ENCODE results near the gene SYT13. TPM values are rescaled to one million over a fixed set of nuclear protein-coding genes. Genes with fewer than 3 reads are reported as not detected.
"Not testable (repeated sequence)": the region's sequence is repeated elsewhere in the genome, so short reads cannot be mapped to it uniquely, and the experiment has no call there.

SYT13 gene
- total RNA-seq, 1 donor from 2014 or later, result 0.30 TPM

GRCh38 chr11:45274206-45274605 is 11.9 kb downstream of the SYT13 start:
- no peak for DNase-seq

DNA sequence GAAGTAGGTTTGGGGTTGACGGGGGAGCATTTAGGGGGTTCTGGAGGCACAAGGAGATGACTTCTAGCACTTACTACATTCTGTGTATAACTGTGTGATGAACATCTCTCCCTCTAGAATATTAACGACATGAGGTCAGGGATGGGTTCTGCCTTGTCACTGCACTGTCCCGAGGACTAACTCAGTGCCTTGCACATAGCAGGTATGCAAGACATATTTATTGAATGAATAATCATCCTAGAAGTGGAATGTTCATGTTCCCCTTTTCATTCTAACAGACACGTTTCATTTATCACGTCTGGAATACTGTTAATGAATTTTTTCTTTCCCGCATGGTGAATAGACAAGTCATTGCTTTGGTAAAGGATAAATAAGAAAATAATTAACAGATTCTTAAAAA is 12.6 kb downstream of the SYT13 start:
- no peak for DNase-seq

DNA sequence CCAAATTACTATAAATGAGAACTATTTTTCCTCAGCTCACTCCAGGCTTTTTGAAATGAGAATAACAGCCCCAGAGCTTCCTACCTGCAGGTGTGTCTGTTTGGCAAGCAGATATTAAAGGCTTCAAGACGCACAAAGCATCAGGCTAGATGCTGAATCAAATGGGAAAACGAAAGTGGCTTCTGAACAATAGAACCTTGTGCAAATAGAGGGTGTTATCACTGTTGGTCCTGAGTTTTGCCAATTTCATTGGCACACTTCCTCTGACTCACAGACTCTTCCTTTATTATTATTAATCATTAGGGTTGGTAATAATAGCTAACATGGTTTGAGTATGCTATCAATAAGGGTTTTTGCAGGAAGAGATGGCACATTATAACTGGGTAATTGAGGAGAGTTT is 13.4 kb downstream of the SYT13 start:
- DNase-seq, result no peak

DNA sequence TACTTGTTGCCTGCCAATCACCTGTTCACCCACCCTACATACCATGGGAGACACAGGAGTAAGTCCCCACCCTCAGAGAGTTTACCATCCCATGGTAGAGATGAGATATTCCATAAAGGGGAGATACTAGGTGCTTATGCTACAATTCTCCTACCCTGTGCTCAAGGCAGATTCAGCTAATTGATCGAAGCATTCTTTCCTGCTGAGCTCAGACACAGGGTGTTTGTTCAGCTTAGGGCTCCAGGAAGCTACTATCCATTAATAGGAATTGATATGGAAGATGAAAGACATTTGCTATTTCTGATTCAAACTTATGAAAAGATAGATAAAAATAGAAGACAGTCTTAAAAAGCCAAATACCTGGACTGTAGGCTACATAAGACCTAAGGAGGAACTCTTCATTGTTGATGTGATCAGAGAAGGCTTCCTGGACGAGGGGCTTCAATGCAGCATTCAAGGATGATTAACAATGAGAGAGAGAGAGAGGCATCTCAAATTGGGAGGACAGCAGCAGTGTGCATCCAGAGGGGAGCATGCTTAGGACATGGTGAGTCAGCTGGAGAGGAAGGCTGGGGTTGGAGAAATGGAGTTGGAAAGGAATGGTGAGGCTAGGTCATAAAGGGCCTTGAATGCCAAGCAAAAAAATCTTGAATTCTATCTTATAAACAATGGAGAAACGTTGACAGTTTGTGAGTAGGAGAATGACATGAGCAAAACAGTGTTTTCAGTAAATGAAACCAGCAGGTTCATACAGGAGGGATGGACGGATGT is 15.0 kb downstream of the SYT13 start:
- no peak for DNase-seq

- no peak for DNase-seq
Observed at GRCh38 chr11:45269678-45270077, 16.5 kb downstream of the SYT13 start.

- DNase-seq, result no peak
Observed at GRCh38 chr11:45267652-45268299, 18.4 kb downstream of the SYT13 start.

- no peak for DNase-seq
Observed at GRCh38 chr11:45267052-45267451, 19.1 kb downstream of the SYT13 start.

DNA sequence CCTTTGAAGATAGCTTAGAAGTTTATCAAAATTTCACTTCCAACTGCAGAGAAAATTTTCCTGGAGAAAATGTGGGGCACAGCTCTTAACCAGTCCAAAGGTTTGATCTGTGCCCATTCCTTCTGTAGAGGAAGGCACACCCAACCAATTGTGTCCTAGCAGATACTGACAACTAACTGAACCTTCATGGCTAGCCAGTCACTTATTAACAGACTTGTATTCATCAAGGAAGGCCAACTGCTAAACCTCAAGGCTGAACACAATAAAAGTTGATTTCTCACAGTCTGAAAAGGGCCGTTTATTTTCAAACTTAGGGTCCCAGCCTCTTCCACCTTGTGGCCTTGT is 19.5 kb downstream of the SYT13 start:
- DNase-seq, result no peak

DNA sequence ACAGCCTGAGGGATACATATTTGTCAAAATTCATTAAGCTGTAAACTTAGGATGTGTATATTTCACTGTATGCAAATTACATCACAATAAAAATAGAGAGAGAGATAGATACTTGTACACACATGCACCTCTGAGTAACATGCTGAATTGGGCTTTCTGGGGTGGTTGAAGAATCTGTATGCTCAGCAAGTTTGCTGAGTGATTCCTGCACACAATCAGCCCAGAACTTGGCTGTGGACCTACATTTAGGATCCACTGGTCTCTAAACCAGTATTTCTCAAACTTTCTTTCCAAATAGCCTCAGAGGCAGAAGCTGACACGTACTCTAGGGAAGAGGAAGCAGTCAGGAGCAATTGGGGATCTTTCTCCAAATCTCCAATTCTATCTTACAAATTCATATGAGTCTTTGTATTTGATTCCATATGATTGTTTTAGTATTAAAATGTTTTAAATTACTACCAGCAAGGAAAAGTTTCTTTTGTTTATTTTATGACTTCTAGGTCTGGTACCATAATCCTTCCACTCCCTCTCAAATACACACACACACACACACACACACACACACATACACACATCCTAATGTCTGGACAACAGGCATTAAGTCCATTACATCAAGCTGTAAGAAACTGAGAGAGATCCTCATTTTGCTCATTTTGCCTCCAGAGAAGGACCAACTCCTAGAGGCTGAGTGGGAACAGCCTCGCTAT is 20.0 kb downstream of the SYT13 start:
- DNase-seq, result no peak

- no peak for DNase-seq
Observed at GRCh38 chr11:45264839-45265515, 21.2 kb downstream of the SYT13 start.

- no peak for DNase-seq
Observed at GRCh38 chr11:45263773-45264172, 22.4 kb downstream of the SYT13 start.

DNA sequence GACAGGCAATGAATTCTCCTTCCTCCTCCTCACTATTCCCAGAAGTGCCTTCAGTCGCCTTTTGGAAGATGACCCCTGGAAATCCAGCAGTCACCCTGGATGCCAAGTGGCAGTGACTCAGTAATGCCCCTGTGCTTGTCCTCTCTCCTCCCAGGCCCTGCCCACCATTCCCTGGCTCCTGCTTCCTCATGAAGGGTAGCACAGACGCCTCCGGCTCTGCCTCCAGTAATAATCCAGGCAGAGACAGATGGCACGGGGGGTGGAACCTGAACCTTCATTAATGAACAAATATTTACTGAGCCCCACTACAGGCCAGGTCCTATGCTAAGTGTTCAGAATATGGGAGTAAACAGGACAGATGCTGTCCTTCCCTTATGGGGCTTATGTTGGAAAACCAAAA is 23.2 kb downstream of the SYT13 start:
- no peak for DNase-seq

GRCh38 chr11:45260071-45260470 is 26.1 kb downstream of the SYT13 start:
- no peak for DNase-seq

DNA sequence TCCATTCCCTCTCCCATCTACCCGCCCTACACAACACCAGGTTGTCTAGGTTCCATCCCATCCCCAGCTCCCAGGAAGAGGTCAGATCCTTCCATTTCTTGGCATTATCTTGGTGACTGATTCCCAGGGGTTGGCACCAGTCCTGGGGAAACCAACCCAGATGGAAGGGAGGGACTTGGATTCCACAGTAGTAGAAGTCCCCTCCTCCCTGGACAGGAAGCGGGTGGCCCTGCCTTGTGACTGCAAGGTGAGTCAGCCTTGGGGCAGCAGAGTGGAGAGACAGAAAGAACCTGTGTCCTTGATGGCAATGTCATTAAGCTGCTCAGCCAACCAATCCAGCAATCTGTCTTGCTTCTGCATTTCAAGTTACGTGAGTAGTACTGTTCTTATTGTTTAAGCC is 26.5 kb downstream of the SYT13 start:
- no peak for DNase-seq

- no peak for DNase-seq
Observed at GRCh38 chr11:45258982-45259530, 27.1 kb downstream of the SYT13 start.

DNA sequence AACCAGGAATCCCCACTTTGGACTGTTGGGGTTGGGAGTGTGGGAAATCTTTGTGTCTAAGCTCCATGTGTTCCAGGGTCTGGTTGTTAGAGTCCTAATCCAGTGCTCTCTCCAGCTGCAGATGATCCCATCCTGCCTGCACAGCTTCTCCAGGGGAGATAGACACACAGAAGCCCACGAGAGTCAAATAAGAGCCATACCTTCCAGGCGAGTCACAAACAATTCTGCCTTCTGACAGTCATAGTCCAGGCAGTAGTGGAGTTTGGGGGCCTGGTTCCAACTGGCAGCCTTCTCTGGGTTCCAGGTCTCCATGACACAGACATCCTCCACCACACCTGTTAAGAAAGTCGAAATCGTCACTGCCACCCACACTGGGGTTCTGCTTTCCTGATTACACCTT is 32.1 kb downstream of the SYT13 start:
- DNase-seq, result no peak

- no peak for DNase-seq
Observed at GRCh38 chr11:45253640-45254039, 32.5 kb downstream of the SYT13 start.

DNA sequence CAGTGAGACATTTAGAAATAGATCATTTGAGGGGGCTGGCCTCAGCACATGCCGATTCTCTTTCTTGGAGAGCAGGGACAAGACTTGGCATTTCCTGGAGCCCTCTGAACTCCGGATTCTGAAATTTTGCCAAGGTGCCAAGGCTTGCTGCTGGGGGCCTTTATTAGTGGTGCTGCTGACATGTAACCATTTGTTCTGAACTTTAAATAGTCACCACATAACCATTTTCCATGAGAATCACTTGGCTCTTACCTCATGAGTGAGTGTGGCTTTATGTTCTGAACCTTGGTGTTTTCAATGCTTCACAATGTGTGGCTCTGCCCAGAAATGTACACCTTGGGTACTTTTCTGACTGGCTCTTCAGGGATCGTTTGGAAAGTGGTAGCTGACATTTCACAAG is 33.3 kb downstream of the SYT13 start:
- no peak for DNase-seq

DNA sequence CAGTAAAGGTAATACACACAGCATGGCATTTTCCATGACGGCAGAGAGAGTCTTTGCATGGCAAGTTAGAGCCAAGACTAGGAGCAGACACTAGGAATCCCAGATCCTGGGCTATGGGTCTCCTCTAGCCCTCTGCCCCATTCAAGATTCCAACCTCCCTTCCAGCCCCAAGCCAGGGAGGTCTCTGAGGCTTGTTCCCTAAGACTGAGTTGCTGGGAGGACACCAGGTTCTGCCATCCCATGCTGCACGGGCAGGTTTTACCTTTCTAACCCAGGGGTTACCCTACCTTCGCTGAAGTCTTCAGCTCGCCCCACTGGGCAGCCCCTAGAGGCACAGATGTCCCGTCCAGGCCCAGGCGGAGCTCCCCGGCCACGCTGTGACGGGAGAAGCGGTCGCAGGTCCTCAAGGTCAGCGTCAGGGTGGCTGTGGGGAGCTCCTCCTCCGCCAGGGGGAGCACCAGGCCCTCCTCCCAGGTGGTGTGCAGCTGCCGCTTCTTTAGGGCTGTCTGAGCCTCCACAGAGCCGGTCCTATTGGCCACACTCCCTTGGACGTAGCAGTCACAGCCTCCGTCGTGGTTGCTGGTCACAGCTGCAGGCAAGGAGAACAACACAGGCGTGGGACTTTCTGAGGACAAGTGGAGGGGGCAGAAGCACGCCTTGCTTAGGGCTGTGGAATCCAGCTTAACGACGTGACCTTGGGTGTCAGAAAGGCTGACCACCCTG is 33.8 kb downstream of the SYT13 start:
- DNase-seq, result no peak

DNA sequence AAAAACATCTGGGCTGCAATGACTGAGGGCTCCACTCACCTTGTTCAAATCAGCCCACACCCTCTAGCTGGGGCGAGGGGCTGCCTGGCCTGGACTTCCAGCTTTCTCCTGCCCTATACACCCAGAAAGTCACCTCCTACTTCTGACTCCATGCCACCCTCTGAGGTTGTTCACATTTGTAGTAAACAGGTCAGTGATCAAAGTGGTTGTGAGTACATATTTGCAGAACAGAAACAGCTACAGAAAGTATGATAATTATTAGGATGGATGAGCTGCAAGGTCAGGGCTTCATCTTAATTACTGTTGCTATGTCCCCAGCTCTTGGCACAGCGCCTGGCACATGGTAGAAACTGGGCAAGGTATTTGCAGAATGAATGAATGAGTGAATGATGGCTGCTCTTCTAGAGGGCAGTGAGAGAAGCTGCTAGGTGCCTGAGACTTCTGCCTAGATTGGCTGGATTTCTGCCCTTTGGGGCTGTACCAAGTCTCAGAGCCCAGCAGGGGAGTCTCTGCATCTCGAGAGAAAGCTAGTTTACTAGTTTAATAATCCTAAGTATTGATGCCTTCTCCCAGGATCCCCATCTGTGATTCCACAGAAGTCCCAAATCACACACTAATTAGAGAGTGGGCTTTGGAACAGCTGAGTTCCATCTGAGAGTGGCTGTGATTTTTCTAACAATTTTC is 36.0 kb downstream of the SYT13 start:
- no peak for DNase-seq

DNA sequence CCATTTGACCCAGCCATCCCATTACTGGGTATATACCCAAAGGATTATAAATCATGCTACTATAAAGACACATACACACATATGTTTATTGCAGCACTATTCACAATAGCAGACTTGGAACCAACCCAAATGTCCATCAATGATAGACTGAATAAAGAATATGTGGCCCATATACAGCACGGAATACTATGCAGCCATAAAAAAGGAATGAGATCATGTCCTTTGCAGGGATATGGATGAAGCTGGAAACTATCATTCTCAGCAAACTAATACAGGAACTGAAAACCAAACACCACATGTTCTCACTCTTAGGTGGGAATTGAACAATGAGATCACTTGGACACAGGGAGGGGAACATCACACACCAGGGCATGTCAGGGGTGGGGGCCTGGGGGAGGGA is 36.8 kb downstream of the SYT13 start:
- not testable (repeated sequence) for DNase-seq

Data from skin of body (tissue), 2 donors.